DOHH2 (cell line): Measurements from ENCODE around the gene CACNG6.

Experiments
- CTCF ChIP-seq: fragments of 200-600 bp; sonication (generic); IDR thresholded peaks from one replicate; pipeline ENCODE4 v1.5.1; 2014; ENCODE audit warnings: antibody characterized with exemption, mild to moderate bottlenecking, low read depth, low read length; ENCODE audit not compliant: poor library complexity, severe bottlenecking
- EZH2phosphoT487 ChIP-seq: fragments of 200-600 bp; sonication (generic); IDR thresholded peaks from 2 replicates; pipeline ENCODE4 v1.6.1; 2017; ENCODE audit warnings: borderline replicate concordance, mild to moderate bottlenecking, antibody characterized with exemption, low read length, moderate library complexity, mixed read lengths

DNA sequence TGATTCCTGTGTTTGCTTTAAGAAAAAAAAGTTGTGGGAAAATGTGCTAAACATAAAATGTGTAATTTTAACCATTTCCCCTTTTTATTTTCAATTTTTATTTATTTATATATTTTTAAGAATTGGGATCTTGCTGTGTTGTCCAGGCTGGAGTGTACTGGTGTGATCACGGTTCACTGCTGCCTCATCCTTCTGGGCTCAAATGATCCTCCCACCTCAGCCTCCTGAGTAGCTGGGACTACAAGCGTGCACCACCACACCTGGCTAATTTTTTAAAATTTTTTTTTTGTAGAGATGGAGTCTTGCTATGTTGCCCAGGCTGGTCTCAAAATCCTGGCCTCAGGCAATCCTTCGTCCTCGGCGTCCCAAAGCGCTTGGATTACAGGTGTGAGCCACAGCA, 19.0 kb downstream of the CACNG6 start:
- no peak for TF ChIP-seq CTCF
- TF ChIP-seq EZH2phosphoT487: no peak
